ENCODE results near the gene PACS2. TPM values are rescaled to one million over a fixed set of nuclear protein-coding genes. Genes with fewer than 3 reads are reported as not detected.

The PACS2 gene
- total and polyA plus RNA-seq, 2 of the 4 experiments (the other 2 are of a cell fraction) = 15.6 to 32.2 TPM

GRCh38 chr14:105365681-105366080, 51.1 kb downstream of the PACS2 start:
- H3K9me3 ChIP-seq (ENCODE audit: control insufficient read depth, insufficient read depth, low read length) = no peaks in the 10 kb centered on the region
- in situ Hi-C loops (cut with MboI; ENCODE audit: low sequenced_read_pairs) = no loop called here
- no peak for DNase-seq
- POLR2A ChIA-PET (ENCODE audit: unreplicated experiment) = no interaction called here
- H2AFZ ChIP-seq (replicated peaks; ENCODE audit: low read length, poor library complexity) = no peak overlapping the region
- dilution Hi-C loops (cut with HindIII; ENCODE audit: low sequenced_read_pairs, unreplicated experiment) = no loop called here
- peaks cover 4% of the 10 kb centered on the region for H4K20me1 ChIP-seq (ENCODE audit: insufficient read depth, low read length)
- no peak overlapping the region for H3K56ac ChIP-seq (ENCODE audit: extremely low read depth, insufficient read depth, low read length)
- H3K4me2 ChIP-seq (ENCODE audit: low read depth, low read length) = no peak overlapping the region
- no peak overlapping the region for H3K27ac ChIP-seq (ENCODE audit: insufficient read depth, low read length)
- H3K36me3 ChIP-seq (ENCODE audit: control insufficient read depth, insufficient read depth, low read length) = peaks cover 19% of the 10 kb centered on the region
- no peak overlapping the region for H4K8ac ChIP-seq (ENCODE audit: low read depth in 2 of 2, low read length in 2 of 2)
- H3K4me3 ChIP-seq (ENCODE audit: insufficient read depth, low read depth, low read length) = no peak overlapping the region
- H3K14ac ChIP-seq (replicated peaks; ENCODE audit: low read depth, low read length) = no peak overlapping the region
- no peak overlapping the region for H2AK5ac ChIP-seq (ENCODE audit: low read depth, low read length)
- H3K9me1 ChIP-seq (ENCODE audit: insufficient read depth, low read length) = peaks cover 3% of the 10 kb centered on the region
- ATAC-seq (ENCODE audit: low read depth) = no peak
- H2BK20ac ChIP-seq (ENCODE audit: low read depth, low read length) = no peak overlapping the region
- no peaks in the 10 kb centered on the region; a peak in 1 of 4 replicates for H3K79me1 ChIP-seq (ENCODE audit: low read depth in 1 of 2, low read length in 2 of 2)
- no peak for TF ChIP-seq MXI1 (IDR thresholded peaks at IDR 0.05; ENCODE audit: borderline replicate concordance, low read depth, low read length)
- no peak for TF ChIP-seq CEBPB (IDR thresholded peaks at IDR 0.05; ENCODE audit: low read depth, low read length)
- TF ChIP-seq RCOR1 (IDR thresholded peaks at IDR 0.05; ENCODE audit: insufficient replicate concordance, low read length) = no peak
- H4K91ac ChIP-seq (ENCODE audit: insufficient read depth, low read depth, low read length) = no peak overlapping the region
- no peaks in the 10 kb centered on the region for H3K27me3 ChIP-seq (ENCODE audit: control insufficient read depth, insufficient read depth, low read length)
- BruUV-seq (replicated peaks) = no TSS peak
- intact Hi-C loops (cut with micrococcal nuclease) = no loop called here
- H2BK5ac ChIP-seq (ENCODE audit: low read depth, low read length, poor library complexity, severe bottlenecking) = no peak overlapping the region
- no peak overlapping the region for H2AK9ac ChIP-seq (replicated peaks; ENCODE audit: low read depth, low read length, poor library complexity)
- H3K9ac ChIP-seq (ENCODE audit: low read depth, low read length) = no peak overlapping the region
- no peak overlapping the region for H3K23ac ChIP-seq (ENCODE audit: low read depth, low read length)
- no peak overlapping the region for H3K4ac ChIP-seq (ENCODE audit: low read depth, low read length)
- H3K18ac ChIP-seq (ENCODE audit: low read depth, low read length) = no peak overlapping the region
- H2BK120ac ChIP-seq (ENCODE audit: low read depth, low read length) = no peak overlapping the region
- H3K4me1 ChIP-seq (ENCODE audit: control insufficient read depth, insufficient read depth, low read length) = peaks cover 2% of the 10 kb centered on the region; the same call in 1 of the 2 replicates
- 100% methylated on average over 5 of the region's 12 CpGs; no CpG with 5 or more reads in 1 of the 2 experiments for WGBS, 2 experiments (ENCODE audit: extremely low coverage in 2 of 2, insufficient read length in 1 of 2)
- CTCF ChIA-PET = no interaction called here
- no peak overlapping the region for H4K5ac ChIP-seq (ENCODE audit: low read depth, low read length)
- no peak overlapping the region for H2BK15ac ChIP-seq (ENCODE audit: low read depth, low read length)

All from IMR-90 (cell line).